ENCODE measurements around the gene THADA.
"Not testable (repeated sequence)": the region's sequence is repeated elsewhere in the genome, so short reads cannot be mapped to it uniquely, and the experiment has no call there.

The THADA gene

DNA sequence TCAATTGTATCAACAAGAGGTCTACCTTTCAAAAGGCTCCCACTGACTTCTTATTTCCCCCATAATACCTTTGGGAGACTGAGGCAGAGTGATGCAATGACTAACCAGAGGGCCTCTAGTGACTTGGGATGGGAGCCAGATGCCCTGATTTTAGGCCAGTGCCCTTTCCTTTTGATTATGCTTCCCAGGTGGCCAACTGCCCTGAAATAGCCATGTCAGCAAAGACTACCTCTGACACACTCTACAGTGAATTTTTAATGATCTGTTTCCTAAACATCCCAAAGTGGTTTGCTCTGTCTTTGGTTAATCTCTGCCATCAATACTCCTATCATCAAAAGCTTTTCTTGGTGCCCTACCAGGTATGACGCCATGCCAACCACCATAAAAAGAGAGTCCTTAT is 303.5 kb downstream of the THADA start:
- DNase-seq = no peak

DNA sequence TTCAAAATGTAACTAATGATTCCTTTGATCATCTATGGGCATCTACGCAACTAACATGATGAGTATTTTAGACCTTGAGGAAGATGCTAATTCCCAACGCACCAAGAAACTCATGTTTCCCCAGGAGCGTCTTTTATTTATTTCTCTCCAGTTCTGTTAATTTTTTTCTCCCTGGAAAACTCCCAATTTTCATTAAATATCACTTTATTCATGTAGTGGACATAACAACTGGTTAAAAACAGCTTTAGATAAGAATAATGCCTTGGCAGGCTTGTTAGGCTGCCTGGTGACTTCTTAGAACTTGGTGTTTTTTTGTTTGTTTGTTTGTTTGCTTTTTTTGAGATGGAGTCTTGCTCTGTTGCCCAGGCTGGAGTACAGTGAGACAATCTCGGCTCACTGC is 306.5 kb downstream of the THADA start:
- DNase-seq = no peak

DNA sequence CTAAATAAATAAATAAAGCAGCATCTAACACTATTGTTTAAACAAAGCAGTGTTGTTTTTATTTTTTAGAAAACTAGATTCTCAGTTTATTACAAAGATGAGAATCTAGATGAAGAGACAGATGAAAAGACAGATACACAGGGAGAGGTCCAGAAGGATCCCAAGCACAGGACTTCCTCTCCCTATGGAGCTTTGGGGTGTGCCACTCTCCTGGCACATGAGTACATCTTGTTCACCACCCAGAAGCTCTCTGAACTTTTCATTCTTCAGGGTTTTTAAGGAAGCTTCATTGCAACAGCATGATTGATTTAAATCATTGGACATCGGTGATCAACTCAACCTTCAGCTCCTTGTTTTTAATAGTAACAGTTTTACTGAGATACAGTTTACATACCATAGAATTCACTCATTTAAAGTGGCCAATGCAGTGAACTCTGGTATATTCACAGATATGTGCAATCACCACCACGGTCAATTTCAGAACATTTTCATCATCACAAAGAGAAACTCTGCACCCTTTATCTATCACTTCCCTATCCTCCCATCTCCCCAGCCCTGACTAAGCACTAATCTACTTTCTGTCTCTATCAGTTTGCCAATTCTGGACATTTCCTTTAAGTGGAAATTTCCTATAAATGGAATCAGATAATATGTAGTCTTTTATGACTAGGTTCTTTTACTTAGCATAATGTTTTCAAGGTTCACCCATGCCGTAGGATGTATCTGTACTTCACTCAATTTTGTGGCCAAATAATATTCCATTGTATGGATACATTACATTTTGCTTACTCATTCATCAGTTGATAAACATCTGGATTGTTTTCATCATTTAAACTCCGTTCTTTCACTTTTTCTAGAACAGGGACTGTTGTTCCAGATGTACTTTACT is 307.2 kb downstream of the THADA start:
- no peak for DNase-seq

DNA sequence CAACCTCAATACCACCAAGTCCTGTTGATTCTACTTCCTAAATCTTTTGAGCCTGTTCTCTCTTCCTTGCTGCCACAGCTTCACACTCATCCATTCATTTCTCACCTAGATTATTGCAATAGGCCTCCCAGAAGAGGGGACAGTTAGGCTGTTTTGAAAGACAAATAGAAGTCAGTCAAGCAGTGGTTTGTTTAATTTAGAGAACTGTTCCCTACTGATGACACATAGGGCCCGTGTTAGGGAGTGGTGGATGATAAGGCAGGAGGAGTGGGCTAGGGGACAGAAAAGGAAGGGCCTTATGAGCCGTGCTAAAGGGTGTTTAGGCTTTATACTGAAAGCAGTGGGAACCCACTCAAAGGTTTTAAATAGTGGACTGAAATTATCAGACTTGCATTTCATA is 309.9 kb downstream of the THADA start:
- no peak for DNase-seq

DNA sequence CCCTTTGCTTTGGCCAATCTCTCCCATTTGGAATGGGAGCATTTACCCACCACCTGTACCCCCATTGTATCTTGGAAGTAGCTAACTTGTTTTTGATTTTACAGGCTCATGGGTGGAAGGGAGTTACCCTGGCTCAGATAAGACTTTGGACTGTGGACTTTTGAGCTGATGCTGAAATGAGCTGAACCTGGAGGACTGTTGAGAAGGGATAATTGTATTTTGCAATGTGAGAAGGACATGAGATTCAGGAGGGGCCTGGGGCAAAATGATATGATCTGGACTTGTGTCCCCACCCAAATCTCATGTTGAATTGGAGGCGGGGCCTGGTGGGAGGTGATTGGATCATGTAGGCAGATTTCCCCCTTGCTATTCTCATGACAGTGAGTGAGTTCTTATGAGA is 310.9 kb downstream of the THADA start:
- no peak for DNase-seq

DNA sequence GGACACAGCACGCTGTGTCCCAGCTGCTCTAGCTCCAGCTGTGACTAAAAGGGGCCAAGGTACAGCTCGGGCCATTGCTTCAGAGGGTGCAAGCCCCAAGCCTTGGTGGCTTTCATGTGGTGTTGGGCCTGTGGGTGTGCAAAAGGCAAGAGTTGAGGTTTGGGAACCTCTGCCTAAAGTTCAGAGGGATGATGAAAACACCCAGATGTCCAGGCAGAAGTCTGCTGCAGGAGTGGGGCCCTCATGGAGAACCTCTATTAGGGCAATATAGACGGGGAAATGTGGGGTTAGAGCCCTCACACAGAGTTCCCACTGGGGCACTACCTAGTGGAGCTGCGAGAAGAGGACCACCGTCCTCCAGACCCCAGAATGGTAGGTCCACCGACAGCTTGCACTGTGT is 311.5 kb downstream of the THADA start:
- DNase-seq = not testable (repeated sequence)

DNA sequence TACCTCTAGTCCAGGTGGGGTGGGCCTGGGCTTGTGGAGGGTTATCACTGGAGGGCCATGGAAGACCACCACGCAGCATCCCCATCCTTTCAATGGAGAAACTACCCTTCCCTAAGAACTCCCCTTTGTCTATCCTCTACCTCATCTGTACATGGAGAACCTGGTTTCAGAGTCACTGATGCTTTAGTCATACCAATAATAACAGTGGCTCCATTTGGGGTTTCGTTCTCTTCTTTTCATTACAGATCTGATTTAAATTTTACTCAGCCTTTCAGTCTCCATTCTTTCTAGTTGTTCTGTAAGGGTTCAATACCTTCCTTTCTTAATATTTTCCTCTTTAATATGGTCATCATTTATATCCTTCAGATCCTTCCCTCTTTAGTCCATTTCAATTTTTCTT is 314.8 kb downstream of the THADA start:
- no peak for DNase-seq

DNA sequence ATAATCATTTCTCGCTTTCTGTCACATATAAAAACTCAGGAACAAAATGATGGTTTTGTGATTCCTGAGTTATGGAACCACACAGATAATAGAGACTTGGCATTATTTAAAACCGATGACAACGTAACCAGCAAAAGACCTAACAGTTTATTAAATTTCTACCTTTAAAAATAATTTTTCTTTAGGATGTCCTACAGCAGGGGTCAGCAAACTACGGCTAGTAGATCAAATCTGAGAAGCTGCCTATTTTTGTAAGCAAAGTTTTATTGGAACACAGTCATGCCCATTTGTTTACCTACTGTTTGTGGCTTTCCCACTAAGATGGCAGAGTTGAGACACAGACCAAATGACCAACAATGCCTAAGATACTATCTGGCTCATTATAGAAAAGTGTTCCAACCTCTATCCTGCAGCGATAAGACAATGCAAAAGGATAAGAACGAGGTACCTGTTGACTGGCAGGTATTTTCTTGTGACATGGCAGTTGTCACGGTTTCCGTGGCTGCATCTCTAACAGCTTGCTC is 316.5 kb downstream of the THADA start:
- no peak for DNase-seq

DNA sequence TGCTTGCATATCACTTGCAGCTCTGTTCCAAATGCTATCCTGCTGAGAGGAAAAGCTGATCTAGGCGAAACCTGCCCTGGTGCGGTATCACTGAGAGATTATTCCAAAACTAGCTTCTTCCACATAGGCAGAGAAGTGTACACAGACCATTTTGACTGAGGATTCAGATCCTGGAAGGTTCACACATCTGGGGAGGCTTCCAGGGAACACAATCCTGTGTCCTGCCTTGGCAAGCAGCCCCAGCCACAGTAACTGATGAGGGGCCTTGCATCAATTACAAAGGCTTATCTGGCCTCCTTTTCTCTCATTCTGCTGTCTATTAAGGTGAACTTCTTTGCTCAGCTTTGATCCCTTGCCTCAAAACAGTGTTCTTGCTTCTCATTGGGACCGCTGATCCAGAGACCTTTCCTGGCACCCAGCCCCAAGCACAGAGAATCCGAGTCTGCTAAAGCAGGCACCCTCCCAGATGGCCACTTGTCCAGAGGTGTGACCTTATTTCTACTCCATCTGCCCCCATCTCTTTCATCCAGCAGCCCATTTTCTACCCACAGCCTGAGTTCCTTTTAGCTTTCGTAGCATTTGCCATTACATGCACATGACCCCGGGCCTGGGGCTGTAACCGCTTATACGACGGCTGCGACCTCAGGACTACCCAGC is 317.1 kb downstream of the THADA start:
- no peak for DNase-seq

DNA sequence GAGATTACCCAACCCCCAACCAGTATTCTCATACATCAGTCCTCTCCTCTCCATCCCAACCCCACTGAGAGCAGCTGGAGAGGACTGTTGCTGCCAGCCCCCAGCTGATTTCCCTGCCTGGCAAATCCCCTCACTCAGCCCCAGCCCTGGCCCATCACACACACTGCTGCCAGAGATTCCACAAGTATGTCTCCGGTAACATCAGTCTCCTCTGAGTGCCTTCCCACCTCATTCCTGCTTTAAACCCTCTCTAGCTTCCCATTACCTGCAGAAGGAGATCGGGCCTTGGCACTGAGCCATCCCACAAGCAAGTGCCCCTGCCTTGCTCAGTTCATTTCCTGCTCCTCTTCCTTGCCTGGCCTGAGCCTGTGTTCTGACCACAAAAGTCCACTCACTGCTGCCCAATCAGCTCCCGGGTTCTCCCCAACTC is 318.9 kb downstream of the THADA start:
- DNase-seq = no peak

DNA sequence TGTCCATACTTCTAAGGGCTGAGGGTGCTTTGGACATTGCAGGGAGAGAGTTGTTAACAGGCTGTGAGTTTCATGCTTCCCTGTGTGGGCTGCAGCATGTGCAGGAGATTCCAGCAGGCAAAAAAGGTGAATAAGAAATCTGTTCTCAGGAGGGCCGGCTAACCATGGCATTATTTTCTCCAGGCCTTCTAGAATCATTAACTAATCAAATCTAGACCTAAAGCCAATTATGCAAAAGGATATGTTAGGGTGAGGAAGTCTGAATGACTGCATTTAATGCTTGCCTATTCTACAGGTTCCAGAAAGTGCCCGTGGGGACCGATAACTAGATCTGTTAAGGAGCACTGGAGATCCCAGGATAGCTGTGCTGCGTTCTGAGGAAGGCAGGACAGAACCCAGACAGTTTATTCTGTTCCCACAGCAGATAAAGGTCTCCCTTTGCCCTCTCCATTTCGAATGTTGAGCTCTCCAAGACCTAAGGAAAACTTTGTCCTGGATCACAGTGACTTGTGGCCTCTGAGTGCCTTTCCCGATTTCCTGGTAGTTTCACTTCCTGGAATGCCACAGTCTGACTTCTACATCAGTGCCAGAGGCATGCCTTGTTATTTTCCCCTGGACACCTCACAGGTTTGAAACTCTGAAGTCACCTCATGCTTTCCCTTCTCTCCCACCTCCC is 319.4 kb downstream of the THADA start:
- DNase-seq = no peak

DNA sequence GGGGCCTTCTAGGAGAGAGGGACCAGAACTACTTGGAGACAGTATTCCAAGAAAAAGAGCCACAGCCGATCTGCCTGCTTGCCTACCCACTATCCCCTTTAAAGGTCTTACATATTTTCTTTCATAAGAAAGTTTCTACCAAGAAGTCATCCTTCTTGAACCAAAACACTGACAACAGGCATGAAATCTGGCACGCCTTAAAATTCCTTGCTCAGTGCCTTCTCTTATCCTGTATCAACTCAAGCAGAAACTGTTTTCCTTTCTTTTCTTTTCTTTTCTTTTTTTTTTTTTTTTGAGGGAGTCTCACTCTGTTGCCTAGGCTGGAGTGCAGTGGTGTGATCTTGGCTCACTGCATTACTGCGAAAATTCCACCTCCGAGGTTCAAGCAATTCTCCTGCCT is 321.1 kb downstream of the THADA start:
- no peak for DNase-seq

DNA sequence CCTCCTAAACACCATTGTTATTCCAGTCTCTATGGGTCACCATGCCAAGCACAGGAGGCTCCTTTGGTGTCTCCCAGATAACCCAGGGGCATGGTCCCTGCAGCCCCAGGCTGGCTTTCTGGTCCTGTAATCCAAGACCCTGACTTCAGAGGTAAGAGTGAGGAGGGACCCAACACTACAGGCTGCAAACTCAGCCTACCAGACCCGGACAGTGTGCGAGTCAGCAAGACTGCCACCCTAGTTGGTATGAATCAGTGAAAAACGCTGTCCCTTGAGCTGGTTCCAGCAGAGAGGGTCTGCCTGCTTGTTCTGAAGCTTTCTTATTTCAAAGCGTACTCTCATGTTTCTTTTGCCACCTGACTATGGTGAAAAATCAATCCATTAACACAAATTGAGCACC is 321.8 kb downstream of the THADA start:
- DNase-seq = no peak

DNA sequence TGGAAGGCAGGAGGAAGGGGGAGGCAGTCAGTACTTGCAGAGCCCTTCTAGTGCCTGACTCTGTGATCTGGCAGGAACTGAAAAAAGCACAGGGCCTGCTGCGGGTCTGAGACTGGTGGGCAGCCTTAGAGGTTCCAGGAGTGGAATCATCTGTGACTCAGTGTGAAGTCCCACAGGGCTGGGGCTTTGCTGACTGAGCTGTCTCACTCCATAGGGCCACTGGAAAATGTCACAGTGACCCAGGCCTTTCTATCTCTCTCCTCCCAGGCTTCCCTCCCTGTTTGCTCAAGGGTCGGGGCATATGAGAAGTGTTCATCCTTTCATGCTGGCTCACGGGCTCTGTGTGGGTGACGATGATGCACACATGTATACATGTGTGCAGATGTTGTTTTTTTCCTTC is 322.3 kb downstream of the THADA start:
- DNase-seq = no peak

DNA sequence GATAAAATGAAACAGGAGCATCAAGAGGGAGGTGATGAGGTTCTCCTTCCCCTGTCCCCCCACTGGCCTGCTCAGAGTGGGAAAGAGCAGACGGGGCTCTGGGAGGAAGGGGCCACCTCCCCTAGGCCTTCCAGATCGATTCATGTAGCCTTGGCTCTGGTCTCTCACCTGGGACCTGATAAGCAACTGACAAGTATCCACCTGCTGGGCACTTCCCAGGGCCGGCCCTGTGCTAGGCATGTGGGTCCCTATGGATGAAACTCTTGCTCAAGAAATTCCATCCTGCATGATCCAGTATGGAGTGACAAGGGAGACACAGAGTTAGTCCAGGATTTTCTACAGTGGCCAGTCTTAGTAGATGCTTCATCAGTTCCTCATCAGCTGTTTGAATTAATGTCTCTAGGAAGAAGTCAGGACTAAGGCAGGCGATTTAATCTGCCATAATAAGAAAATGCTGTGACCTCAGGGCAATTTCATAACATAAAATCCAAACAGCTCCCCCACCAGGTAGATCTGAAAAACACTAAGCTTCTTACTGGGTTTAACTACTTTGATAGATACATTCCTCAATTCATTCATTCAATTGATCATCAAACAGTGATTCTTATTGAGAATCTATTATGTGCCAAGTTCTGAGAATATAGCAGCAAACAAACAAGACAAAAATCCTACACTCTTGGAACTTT is 324.8 kb downstream of the THADA start:
- DNase-seq = no peak

DNA sequence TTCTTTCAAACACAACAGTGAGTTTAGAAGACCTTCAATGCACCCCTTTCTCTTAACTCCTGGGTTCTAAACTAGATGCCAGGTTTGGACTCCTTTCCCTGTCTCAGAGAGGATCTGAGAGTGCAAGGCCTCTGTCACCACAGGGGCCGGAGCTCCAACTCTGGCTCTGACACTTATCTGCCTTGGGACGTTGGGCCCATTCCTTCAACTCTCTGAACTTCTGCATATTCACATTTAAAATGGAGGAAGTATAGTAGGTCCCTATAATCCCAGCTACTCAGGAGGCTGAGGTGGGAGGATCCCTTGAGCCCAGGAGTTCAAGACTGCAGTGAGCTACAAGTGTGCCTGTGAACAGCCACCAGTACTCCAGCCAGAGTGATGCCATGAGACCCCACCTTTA is 325.4 kb downstream of the THADA start:
- DNase-seq = no peak

DNA sequence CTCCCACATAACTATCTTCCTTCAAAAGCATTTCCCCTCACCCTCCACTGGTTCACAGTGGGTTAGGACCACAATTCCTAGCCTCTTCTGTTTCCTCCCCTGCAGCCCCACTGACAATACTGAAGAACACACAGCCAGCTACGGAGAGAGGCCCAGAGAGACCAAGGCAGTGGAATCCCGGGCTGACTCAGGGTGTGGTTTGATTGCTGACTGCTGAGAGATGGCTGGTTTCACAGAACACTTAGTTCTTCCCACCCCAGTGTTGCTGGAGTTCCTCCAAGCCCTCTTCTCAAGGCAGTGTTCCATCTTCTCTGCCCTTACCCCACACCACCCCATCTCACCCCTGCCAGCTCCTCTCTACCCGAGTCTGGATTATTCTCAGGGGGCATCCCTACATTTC is 326.1 kb downstream of the THADA start:
- no peak for DNase-seq

DNA sequence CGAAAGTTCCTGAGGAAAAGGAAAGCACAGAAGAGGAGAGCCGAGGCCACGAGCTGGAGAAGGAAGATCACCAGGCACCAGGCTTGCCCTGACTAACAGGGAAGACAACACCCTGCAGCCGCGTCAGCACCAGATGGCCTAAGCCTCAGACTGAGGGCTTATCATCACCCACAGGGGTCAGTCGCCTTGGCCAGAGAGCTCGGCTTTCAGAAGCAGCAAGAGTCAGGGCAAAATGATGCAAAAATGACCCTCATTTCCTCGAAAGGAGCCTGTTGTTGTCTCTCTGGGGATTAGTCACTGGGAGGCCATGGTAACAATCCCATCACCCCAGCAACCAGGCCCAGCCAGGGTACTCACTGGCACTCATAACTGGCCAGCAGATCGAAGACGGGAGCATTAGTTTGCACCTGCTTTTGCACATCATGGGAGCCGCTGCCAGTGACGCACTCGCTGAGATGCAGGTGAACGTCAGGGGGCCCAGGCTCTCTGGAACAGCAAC is 326.7 kb downstream of the THADA start:
- DNase-seq = no peak

DNA sequence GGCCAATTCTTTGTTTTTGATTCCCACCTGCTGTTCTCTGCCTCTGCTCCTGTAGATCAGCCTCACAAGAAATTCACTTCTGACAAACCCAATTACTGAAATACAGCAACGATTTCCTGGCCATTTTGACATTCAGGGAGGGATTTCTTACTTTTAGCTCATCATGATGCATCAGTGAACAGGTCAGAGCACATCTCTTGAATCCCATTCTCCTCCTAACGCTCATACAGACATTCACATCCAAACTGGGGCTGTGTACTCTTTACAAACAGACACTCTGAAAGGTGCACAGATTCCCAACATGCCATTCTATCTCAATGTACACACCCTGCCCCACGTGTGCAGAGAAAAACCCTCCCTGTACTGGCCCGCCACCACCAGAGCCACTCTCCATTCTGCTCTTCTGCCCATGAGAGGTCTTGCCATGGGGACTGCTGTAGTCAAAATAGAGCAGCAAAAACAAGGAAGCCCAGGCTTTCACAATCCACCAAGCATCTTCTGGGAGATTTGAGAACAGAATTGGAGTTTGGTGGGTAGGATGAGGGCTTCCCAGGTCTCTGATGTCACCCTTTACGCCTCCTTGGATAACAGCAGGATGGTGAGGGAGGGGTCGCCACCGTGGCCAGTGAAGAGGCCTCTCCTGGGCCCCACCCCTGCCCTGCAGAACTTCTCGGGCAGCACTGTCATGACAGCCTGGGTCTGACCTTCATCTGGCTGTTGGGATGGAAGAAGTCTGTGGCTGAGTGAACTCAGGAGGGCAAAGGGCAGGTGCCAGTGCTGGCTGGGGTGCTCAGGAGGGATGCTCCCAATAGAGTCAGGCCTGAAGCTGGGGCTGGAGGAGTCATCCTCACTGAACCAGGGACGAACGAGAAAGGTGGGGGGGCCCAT is 327.5 kb downstream of the THADA start:
- DNase-seq = no peak

DNA sequence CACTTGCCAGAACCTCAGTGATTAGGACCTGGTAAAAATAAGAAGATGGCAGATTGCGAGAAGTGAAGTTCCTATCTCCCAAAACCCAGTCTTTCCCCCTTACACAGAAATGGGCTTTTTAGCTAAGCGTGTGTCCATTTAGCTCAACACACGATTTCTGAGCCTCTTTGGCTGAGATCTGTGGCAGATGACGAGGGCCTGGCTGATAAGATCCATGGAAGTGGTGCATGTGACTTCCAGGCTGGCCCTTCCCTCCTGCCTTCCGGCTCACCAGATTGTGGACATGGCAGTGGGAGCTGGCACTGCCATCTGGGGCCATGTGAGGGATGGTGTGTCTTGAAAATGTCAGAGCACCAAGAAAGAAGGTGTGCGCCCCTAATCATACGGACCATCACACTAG is 328.5 kb downstream of the THADA start:
- no peak for DNase-seq

DNA sequence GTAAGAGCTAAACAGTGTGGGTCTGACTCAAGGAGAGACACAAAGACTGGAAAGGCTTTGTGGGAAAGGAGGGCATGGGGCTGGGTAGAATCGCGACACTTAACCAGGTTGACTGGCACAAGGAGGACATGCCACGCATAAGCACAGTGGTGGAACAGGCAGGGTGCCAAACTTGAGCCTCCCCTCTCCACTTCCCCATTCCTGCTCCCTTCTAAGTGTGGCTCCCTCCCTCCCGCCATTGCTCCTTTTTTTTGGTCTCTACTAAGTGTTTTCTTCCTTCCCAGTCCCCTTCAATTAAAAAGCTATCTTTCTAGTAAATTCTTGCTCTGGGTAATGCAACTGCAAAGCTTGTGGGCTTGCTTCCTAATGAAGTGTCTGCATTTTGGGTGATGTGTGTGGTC is 329.1 kb downstream of the THADA start:
- DNase-seq = no peak

DNA sequence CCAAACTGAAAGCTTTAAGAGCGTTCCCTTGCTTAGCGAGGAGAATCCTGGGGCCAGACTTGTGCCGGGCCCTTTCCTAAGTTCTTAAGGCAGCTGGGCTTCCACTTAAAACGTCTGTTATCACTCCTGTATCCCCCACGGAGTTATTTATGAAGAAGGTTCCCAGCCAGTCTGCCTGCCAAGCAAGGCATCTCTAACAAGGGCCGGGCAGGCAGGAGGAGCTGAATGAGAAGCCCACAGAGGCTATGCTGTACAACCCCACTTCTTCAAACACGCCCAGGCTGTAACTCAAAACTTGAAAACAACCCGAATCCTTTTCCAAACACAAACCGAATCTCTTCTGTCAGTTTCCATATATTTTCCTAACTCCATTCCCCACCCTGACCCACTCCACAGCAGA is 330.4 kb downstream of the THADA start:
- no peak for DNase-seq

Measured in activated CD4-positive, CD25-positive, alpha-beta regulatory T cell treated with anti-CD3 and anti-CD28 coated beads, Interleukin-2, amount 50 U/mL, for 72 hours (primary cell).